KOPT-K1 (cell line): ENCODE results near the gene NAALADL1.
"Not testable (repeated sequence)": the region's sequence is repeated elsewhere in the genome, so short reads cannot be mapped to it uniquely, and the experiment has no call there.

ENCODE experiments used
- H3K27ac ChIP-seq: fragments of 200-600 bp; sonication (generic); 2 replicates; pipeline ENCODE4 v1.5.1; 2016; ENCODE audit warnings: antibody characterized with exemption, mild to moderate bottlenecking, low read depth, low read length; ENCODE audit not compliant: poor library complexity, severe bottlenecking
- H3K36me3 ChIP-seq: fragments of 200-600 bp; sonication (generic); 2 replicates; pipeline ENCODE4 v1.5.1; 2017; ENCODE audit warnings: antibody characterized with exemption, mild to moderate bottlenecking, low read length, moderate library complexity; ENCODE audit not compliant: insufficient read depth
- H3K9me3 ChIP-seq: fragments of 200-600 bp; sonication (generic); 2 replicates; pipeline ENCODE4 v1.5.1; 2017; ENCODE audit warnings: antibody characterized with exemption, low read length, mild to moderate bottlenecking; ENCODE audit not compliant: insufficient read depth, poor library complexity, severe bottlenecking

Gene NAALADL1

DNA sequence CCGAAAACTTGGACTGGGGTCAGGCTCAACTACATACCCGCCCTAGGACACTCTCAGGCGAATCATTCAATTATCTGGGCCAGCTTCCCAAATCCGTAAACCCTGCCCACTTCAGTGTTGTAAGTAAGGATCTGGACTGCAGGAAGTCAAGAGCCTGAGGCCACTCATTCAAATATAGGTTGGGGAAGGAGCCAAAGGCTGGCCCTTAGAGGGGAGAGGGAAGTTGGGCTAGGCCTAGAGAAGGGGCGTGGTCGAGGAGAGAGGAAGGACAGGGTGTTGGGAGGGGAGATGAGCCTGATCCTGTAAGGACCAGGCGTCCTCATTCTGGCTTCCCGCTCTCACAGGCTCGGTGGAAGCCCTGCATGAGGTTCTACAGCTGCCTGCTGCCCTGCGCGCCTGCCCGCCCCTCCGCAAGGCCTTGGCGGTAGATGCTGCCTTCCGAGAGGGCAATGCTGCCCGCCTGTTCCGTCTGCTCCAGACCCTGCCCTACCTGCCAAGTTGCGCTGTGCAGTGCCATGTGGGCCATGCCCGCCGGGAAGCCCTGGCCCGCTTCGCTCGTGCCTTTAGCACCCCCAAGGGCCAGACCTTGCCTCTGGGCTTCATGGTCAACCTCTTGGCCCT, 14.4 kb downstream of the NAALADL1 start:
- Histone ChIP-seq H3K27ac (no peak overlapping the region), H3K36me3 (peaks cover 47% of the 10 kb centered on the region), H3K9me3 (no peaks in the 10 kb centered on the region)

DNA sequence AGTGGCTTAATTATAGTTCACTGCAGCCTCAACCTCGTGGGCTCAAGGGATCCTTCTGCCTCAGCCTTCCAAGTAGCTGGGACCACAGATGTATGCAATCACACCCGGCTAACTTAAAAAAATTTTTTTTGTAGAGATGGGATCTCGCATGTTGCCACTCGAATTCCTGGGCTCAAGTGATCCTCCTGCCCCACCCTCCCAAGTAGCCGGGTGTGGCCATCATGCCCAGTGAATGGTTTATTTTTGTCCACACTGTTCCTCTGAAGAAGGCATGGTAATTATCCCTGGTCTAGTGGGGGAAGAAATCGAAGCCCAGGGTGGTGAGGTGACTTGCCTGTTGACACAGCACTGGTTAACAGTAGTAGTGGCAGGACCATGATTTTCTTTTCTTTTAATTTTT, 15.5 kb downstream of the NAALADL1 start:
- peaks cover 54% of the 10 kb centered on the region for H3K36me3 ChIP-seq
- H3K9me3 ChIP-seq: no peaks in the 10 kb centered on the region
- no peak overlapping the region for H3K27ac ChIP-seq

DNA sequence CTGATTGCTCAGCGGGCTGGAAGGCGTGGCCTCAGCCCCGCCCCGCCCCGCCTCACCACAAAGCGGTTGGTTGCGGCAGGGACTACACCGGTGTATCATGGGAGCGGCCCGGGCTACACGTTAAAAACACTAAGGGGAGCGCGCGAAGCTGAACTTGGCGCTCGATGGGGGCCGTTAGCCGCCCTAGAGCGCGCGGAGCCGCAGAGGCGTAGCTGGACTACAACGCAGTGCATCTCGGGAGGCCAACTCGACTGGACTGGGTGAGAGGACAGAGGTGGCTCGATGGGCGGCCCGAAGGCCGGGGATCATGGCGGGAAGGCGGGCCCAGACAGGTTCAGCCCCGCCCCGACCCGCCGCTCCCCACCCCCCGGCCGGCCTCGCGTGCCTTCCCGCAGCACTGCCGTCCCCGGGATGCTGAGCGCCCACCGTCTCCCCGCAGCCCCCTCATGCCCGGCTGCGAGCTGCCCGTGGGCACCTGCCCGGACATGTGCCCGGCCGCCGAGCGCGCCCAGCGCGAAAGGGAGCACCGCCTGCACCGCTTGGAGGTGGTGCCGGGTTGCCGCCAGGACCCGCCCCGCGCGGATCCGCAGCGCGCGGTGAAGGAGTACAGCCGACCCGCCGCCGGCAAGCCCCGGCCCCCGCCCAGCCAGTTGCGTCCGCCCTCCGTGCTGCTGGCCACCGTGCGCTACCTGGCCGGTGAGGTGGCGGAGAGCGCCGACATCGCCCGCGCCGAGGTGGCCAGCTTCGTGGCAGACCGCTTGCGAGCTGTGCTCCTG, 17.3 kb downstream of the NAALADL1 start, which contains the start of gene SAC3D1:
SAC3D1 (plus strand) TSS at position 364 of the 776 bp plus-strand sequence; CDS start at position 447, 83 bp downstream.
- Histone ChIP-seq H3K27ac (peak within 1 kb of the TSS; percentile 85), H3K9me3 (no peaks in the 10 kb centered on the region), H3K36me3 (peaks cover 54% of the 10 kb centered on the region)

DNA sequence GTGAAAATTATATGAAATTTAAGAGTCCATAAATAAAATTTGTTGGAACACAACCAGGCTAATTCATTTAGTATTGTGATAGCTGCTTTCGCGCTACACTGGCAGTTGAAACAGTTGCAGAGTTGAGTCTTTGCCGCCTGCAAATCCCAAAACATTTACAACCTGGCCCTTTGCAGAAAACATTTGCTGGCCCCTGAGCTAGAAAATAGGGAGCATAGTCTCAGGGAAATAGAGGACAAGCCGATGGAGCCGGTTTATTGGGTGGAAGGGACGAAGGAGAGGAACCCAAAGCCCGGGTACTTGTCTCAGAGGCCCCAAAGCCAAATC, 17.9 kb downstream of the NAALADL1 start:
- Histone ChIP-seq H3K36me3 (peaks cover 54% of the 10 kb centered on the region), H3K27ac (peak overlapping the region; percentile 85), H3K9me3 (no peaks in the 10 kb centered on the region)

DNA sequence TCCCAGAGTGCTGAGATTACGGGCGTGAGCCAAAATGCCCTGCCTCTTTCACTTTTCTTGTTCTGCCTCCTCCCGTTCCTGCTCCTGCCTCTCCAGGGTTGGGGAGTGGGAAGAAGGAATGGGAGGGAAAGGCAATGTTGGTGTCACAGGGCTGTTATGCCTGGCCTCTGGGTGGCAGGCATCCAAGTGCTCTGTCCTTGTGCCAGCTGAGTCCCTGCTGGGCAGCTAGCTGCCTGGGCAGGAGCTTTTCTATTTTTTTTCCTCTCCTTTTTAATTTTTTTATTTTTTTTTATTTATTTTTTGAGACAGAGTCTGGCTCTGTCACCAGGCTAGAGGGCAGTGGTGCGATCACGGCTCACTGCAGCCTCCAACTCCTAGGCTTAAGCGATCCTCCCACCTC, 21.4 kb downstream of the NAALADL1 start:
- no peaks in the 10 kb centered on the region for H3K9me3 ChIP-seq
- peaks cover 45% of the 10 kb centered on the region for H3K36me3 ChIP-seq
- H3K27ac ChIP-seq: no peak overlapping the region

DNA sequence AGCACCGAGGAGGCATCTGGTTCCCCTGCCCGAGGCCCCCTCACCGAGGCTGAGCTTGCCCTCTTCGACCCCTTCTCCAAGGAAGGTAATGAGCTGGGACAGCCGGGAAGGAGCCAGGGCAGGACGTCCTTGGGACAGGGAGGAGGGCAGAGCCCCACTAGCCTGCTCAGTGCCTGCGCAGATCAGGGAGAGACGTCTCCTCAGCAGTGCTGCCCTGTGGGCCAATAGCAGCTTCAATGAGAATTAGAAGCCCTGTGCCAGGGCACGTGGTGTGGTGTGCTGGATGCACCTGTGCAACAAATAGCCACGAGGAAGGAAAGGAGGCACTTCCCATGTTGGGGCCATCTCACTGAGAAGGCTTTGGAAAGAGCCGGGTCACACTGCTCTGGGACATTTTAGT, 22.8 kb downstream of the NAALADL1 start:
- peaks cover 45% of the 10 kb centered on the region for H3K36me3 ChIP-seq
- no peak overlapping the region for H3K27ac ChIP-seq
- H3K9me3 ChIP-seq: no peaks in the 10 kb centered on the region

DNA sequence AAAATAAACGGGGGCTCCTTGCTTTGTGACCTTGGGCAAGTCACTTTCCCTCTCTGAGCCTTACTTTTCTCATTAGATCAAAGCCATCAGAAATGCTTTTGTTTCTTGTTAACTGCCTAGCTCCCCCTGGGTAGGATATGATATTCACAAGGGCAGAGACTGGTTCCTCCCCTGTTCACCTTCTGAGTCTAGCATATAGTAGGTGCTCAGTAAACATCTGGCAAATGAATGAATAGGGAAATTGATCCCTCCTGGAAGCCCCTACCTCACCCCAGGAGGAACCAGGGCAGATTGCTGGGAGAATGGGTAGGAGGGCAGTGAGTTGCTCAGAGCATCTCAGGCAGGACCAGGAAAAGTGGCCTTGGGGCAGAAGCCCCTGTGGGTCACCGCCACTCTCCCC, 23.9 kb downstream of the NAALADL1 start:
- H3K27ac ChIP-seq: no peak overlapping the region
- H3K9me3 ChIP-seq: no peaks in the 10 kb centered on the region
- peaks cover 45% of the 10 kb centered on the region for H3K36me3 ChIP-seq

DNA sequence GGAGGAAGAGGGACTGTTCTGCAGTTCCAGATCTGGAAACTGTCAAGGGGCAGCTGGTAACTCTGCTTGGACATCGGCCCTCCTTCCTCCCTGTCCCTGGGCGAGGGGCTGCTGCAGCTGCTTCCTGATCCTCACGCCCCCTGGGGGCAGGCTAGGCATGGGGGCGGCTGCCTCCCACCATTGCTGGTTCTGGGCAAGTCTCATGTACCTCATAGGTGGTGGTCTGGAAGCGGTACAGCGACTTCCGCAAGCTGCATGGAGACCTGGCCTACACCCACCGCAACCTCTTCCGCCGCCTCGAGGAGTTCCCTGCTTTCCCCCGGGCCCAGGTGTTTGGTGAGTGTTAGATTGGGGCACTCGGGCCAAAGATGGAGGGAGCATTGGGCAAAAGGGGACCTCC, 26.1 kb downstream of the NAALADL1 start:
- Histone ChIP-seq H3K9me3 (no peaks in the 10 kb centered on the region), H3K36me3 (peaks cover 31% of the 10 kb centered on the region), H3K27ac (no peak overlapping the region)

DNA sequence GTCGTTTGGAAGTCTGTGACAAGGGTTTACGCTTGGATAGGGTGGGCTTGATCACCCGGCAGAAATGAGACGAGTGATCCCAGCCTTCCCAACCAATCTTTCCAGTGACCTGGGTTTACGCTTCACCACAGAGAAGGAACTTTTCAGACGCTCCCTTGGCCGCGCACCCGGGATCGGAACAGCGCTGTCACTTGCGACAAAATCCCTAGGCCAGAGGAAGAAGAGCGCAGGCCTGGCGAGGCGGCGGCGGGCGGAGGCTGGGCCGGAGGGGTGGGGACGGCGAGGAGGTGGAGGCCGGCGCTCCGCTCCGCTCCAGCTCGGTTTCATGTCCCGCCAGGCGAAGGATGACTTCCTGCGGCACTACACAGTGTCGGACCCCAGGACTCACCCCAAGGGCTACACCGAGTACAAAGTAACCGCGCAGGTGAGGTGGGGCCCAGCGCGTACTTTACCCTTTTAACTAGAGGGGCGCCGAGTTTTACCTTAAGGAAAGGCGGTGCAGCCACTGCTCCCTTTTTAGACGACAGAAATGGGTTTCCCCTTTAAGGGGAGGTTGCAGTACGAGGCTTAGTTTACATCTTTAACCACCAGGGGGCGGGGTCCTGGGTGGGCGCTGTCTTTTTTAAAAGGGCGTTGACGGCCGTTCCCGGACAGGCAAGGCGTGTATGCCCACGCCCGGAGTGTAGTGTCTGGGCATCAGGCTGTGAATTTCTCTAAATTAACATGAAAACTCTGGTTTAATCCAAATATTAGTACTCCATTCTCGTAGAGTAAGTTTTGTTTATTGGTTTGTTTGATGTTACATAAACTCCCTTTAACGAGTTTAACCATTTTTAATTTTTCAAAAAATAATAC, 30.9 kb downstream of the NAALADL1 start, which contains the start of gene SNX15:
SNX15 (plus strand) TSS at position 227 of the 855 bp plus-strand sequence; CDS start at position 326, 99 bp downstream.
- Histone ChIP-seq H3K27ac (peak within 1 kb of the TSS; percentile 79), H3K9me3 (no peaks in the 10 kb centered on the region), H3K36me3 (peaks cover 2% of the 10 kb centered on the region; the same call in 1 of the 2 replicates)

DNA sequence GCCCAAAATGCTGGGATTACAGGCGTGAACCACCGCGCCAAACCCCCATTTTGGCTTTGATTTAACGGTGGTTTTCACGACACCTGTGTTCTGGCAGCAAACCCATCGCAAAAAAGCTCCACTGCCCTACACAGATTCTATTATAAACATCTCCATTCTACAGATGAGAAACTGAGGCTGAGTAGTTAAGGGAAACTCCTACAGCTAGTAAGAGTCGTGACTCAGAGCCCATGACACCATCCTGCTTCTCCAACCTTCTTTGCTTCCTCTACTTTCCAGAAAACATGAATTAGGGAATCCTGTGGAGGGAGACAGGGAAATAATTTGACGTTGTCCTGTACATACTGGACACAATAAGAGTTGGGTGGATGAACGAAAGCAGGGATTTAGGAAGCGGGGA, 31.5 kb downstream of the NAALADL1 start:
- H3K27ac ChIP-seq: peak overlapping the region; percentile 79
- H3K9me3 ChIP-seq: no peaks in the 10 kb centered on the region
- peaks cover 7% of the 10 kb centered on the region; the same call in 1 of the 2 replicates for H3K36me3 ChIP-seq

DNA sequence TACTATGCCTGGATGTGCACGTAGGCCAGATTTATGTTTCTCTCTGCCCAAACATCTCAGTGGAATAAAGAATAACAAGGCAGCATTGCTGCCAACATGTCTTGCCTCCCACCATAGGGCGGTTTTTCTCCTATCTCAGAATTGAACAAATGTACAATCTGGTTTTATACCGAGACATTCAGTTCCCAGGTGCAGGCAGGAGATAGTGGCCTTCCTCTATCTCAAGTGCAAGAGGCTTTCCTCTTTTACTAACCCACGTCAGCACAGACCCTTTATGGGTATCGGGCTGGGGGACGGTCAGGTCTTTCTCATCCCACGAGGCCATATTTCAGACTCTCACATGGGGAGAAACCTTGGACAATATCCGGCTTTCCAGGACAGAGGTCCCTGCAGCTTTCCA, 34.9 kb downstream of the NAALADL1 start:
- not testable (repeated sequence) for H3K27ac ChIP-seq, H3K9me3 ChIP-seq
- H3K36me3 ChIP-seq: peaks cover 33% of the 10 kb centered on the region

DNA sequence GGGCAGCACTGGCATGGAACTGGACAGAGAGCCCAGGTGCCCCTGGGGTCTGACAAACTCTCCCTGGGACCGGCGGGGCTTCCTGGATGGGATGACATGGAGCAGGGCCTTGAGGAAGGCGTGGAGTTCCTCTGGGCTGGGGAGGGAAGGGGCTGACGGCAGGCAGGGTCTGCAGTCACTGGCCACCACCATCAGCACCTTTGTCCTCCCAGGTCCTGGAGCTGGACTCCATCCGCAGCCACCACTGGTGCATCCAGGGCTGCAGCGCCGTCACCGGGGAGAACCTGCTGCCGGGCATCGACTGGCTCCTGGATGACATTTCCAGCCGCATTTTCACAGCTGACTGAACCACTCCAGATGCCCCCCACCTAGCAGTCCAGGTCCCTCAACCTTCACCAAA, 36.8 kb downstream of the NAALADL1 start:
- Histone ChIP-seq H3K9me3 (no peaks in the 10 kb centered on the region), H3K36me3 (peaks cover 43% of the 10 kb centered on the region), H3K27ac (no peak overlapping the region)

DNA sequence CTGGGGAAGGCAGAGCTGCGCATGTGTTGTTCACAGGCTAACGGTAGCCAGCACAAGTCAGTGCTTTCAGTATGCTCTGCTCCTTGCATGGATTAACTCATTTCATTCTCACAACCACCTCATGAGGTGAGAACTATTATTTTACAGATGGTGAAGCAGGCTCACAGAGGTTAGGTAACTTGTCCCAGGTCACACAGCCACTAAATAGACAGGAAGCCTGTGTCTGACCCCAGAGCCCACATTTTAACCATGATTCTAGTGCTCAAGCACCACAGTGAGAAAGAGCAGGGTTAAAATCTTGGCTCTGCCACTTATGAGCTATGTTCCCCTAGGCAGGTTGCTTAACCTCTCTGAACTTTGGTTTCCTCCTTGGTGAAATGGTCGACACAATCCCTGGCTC, 37.4 kb downstream of the NAALADL1 start:
- H3K27ac ChIP-seq: no peak overlapping the region
- no peaks in the 10 kb centered on the region for H3K9me3 ChIP-seq
- peaks cover 43% of the 10 kb centered on the region for H3K36me3 ChIP-seq

DNA sequence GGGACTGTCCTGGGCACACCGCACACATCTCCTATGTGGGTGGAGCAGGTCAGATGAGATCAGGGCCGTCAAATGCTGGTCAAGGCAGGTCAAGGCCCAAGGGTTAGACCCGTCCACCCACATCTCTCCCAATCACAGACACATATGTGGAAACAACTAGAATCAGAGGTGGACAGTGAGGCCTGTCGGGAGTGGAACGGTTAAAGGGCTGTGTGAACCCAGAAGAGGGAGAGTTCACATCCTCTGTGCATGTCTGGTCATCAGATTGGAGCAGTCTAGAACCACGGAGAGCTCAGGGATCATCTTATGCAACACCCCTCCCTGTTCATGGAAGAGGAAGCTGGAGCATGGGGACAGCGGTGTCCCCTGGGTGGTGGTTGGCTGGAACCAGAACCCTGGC, 38.5 kb downstream of the NAALADL1 start:
- Histone ChIP-seq H3K9me3 (no peaks in the 10 kb centered on the region), H3K27ac (no peak overlapping the region), H3K36me3 (peaks cover 43% of the 10 kb centered on the region)

DNA sequence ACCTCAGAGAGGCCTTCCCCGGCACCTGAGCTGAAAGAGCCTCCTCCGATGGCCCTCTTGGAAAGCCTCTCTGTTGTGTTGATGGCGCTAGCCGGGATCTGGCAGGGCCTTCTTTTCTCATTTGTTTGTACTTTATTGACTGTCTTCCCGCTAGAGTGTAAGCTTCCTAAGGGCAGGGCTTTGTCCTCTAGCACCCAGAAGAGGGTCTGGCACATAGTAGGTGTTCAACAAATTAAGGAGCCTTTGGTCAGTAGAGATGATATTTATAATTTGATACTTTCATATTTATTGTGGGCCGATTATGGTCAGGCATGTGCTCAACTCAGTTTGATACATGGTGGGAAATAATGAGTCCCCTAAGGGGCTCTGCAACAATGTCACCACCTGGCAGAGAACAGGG, 40.4 kb downstream of the NAALADL1 start:
- peaks cover 43% of the 10 kb centered on the region for H3K36me3 ChIP-seq

More for the DNA sequence above, 40.4 kb downstream of the NAALADL1 start:
- H3K27ac ChIP-seq: no peak overlapping the region
- H3K9me3 ChIP-seq: no peaks in the 10 kb centered on the region
